Medulla oblongata (tissue), 1 donor: ENCODE measurements around the gene CELSR2.
"Not testable (repeated sequence)": the region's sequence is repeated elsewhere in the genome, so short reads cannot be mapped to it uniquely, and the experiment has no call there.

Source experiments
- DNase-seq: peaks from one replicate; pipeline ENCODE4 v3.0.0-alpha.2; 2015; ENCODE audit errors: extremely low spot score

CELSR2 gene

DNA sequence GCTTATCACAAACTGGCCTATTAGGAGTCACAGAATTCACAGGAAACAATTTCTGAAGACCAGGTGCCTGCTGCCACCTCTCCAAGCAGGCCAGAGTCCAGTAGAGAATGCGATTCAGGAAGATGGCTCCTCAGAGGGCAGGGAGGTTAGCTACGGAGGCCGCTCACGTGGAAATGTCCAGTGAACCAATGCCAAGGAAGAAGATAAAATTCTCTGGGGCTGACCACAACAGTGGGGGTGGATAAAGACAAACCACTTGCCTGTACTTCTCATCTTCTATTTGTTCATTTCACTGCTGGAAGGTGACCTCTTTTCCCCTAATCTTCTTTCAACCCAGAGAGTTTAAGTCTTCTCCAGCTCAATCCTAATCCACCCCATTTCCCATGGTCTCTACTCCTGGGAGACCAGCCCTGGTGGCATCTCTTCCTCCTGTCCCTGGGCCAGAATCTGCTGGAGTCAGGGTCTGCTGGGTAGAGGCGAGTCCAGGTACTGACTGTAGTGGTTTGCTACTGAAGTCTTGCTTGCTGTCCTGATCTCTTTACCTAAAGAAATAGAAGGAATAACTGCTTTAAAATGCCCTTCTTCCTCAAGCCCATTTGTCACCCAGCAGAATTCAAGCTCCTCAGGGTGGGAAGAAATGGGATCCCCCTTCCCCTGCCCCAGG, 30.4 kb downstream of the CELSR2 start:
- DNase-seq = no peak

DNA sequence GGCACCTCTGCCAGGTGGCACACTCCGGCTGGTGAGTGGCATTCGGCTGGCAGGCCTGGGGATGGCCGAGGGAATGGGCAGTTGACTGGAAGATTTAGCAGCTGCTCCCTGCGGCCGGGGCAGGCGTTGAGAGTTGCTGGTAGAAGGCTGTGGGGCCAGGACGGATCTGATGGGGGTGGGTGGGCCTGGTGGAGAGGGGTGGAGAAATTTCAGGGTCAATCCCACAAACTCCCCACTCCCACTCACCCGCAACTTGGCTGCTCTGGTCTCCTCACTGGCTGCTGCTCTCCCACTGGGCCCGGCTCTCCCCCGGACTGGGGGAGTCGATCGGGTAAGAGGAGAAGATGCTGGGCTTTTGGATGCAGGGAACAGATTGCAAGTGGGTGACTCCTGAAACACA, 31.5 kb downstream of the CELSR2 start:
- DNase-seq = no peak

DNA sequence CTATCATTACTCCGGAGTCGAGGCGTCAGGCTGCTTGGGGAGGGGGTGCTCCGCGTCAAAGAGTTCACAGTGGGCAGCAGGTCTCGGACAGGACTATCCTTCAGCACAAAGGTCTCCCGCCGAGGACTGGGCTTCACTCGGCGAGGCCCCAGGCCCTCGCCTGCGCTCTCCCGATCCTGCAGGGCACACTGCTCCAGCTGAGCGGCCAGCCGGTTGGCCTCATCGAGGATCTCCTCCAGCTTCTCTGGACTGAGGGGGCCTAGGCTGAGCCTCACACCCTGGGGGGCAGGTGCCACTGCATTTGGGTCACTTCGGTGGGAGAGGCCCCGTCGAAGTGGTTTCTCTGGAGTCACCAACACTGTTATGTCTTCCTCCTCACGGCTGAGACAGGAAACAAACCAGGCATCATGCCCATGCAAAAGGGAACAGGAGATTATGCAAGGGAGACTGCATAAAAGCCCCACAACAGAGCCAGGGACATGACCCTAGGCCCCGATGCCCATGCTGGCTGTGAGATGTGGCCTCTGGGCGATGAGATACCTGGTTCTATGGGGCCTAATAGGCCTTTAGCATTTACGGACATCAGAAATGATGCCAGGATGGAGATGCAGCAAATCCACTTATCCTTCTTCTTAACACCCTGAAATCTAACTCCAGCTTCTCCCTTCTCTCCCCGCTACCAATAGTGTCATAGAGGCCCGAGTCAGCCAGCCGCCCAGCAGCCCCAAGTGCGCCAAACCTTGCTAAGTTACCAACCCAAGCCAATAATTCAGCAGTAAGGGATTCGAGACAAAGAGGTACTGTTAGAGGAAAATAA, 32.5 kb downstream of the CELSR2 start:
- peak; percentile 70 for DNase-seq

DNA sequence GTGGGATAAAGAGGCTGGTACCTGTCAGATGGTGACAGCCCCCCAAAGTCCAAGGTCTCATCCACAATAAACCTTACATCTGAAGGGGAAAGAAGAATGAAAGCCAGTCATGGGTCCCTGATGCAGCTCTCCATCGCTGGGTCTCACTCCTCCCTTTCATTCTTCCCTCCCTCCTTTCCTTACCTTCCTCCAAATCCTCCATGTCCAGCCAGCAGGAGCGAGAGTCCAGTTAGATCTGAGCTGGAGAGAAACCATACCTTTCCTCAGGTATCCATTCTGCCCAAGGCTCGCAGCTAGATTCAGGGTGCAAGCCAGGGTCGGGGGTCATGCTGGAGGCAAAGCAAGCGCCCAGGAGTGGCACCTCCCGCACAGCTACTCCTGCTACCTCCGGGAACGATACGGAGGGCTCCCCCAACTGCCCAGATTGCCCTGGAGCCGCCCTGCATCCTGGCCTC, 33.2 kb downstream of the CELSR2 start:
- no peak for DNase-seq

DNA sequence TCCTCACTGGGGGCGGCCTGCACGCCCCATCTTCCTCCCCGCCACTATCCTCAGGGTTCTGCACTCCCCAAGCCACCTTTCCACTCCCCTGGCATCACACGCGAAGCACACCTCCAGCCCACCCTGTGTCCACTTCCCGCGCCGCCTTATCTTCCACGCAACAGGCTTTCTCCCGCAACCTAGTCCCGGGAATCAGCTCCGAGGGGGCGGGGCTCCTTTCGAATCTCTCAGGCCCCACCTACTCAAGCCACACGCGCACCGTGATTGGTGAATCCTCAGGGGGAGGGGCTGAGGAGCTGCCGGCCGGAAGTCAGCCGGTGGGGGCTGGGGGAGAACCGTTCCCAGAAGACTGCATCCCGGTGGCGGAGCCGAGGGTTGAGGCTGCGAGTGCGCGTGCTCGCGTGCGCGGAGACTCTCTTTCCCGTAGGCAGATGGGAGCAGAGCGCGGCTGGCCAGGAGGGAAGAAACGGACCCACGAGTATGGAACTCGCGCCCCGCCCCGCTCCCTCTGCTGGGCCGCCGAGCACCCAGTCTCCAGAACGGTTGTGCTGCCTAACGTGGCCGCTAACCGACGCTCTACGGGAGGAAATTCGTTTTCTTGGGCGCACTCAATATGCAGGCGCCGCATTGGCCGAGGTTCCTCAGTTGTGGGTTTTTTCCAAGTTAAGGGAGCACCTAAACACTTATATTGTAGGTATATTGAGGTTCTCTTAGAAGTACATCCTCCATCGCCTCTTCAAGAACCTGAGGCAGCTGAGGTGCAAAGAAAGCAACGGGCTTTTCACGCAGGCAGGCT, 33.8 kb downstream of the CELSR2 start, which contains the start of gene PSRC1:
Gene PSRC1 (minus strand): TSS at position 194 of the 796 bp plus-strand sequence.
- peak; percentile 99 for DNase-seq

DNA sequence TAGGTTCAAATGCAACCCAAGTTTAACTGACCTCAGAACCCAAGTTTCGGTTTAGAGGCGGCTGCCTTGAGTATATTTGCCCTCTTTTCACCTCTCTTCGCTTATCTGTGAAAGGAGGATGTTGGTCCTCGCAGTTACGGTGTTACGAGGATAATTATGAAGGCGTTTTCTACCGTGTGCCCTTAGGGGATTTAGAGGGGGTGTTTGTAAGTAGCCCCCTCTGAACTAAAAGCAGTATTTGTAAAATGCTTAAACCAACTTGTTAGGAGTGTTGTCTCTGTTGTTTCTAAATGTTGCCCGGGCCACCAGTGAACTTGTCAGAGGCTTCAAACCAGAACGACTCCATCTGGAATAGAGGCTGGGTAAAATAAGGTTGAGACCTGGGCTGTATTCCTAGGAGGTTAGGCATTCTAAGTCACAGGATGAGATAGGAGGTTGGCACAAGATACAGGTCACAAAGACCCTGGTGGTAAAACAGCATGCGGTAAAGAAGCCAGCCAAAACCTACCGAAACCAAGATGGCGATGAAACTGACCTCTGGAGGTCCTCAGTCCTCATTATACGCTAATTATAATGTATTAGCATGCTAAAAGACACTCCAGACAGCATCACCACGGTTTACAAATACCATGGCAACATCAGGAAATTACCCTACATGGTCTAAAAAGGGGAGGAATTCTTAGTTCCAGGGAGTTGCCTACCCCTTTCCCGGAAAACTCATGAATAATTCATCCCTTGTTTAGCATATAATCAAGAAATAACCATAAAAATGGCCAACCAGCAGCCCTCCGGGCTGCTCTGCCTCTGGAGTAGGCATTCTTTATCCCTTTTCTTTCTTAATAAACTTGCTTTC, 34.6 kb downstream of the CELSR2 start:
- DNase-seq = peak; percentile 48

DNA sequence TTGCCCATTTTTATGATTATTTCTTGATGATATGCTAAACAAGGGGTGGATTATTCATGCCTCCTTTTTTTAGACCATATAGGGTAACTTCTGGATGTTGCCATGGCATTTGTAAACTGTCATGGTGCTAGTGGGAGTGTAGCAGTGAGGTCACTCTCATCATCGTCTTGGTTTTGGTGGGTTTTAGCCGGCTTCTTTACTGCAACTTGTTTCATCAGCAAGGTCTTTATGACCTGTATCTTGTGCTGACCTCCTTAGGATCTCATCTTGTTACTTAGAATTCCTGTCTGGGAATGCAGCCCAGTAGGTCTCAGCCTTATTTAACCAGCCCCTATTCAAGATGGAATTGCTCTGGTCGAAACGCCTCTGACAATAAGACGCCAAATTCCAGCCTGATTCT, 37.4 kb downstream of the CELSR2 start:
- DNase-seq = not testable (repeated sequence)

DNA sequence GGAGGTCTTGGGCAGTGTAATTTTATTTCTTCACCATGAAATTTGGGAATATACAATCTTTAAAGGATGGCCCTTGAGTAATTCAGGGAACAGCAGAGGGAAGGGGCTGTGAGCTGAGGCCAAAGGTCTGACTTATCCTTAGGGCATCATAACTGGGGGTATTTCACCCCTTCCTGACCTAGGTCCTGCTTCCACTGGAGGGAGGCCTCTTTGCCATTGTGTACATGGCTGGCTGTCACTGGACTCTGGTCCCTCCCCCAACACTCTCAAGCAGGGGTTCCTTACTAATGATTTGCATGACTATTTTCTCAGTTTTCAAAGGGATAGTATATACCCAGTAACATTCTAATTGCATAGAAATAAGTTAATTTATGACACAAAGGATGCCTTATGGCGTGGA, 40.8 kb downstream of the CELSR2 start:
- no peak for DNase-seq

DNA sequence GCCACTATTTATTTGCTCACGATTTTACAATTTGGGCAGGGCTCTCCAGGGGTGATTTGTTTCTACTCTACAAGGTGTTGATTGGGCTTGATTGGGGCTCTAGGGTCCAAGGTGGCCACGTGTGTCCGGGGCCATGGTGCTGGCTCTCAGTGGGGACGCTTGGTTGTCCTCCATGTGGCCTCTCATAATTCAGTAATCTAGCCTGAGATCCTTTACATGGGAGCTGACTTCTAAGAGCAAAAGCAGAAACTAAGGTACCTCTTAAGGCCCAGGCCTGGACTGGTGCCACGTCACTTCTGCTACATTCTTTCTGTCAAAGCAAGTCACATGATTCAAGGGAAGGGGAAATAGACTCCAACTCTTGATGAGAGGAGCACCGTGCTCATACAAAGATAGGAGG, 41.7 kb downstream of the CELSR2 start:
- peak; percentile 88 for DNase-seq

DNA sequence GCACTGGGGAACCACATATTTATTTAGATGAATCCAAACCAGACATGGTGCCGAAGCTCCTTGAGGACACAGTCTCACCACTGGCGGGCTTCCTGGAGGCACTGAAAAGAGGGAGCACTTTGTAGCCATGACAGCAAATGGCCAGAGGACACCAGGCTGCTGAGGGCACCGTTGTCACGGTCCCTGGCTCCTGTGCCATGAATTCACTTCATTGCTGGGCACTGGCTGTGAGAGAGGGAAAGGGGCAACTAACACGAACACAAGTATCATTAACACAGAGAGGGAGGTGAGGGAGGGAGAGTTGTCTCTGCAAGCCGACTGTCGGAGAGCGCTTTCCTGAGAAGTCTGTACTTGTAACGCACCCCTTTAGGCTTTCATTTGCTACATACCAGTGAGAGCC, 43.0 kb downstream of the CELSR2 start:
- DNase-seq = no peak

DNA sequence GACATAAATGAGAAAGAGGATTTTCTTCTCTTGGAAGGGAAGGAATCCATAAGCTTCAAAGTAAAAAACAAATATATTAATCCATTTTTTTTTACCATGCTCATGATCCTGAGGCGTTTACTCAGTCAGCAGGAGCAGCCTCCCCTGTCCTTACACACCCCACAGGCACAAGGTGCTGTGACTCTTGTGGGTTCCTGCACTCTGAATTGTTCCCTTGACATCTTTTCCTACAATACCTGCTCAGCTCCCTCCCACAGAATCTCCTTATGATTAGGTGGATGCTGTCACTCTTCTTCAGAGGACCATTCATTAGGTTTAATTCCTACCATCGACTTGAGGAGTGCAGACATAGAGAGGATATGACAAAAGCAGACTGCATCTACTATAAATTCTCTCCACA, 43.7 kb downstream of the CELSR2 start:
- no peak for DNase-seq

DNA sequence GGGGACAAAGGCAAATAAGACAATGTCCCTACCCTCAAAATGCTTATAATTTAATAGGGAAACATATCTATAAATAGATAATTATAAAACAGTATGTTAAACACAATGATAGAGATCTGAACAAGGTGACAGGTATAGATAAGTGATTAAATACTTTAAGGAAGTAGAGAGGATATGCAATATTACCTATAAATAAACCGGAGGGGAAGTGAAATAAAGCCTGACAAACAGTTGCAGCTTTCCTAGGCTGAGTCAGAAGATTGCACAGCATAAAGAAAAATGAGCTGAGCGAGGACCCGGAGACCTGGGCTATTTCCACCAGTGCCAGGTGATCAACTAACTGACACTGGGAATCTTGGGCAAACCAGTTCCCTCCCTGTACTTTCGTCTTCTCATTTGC, 45.1 kb downstream of the CELSR2 start:
- DNase-seq = no peak

DNA sequence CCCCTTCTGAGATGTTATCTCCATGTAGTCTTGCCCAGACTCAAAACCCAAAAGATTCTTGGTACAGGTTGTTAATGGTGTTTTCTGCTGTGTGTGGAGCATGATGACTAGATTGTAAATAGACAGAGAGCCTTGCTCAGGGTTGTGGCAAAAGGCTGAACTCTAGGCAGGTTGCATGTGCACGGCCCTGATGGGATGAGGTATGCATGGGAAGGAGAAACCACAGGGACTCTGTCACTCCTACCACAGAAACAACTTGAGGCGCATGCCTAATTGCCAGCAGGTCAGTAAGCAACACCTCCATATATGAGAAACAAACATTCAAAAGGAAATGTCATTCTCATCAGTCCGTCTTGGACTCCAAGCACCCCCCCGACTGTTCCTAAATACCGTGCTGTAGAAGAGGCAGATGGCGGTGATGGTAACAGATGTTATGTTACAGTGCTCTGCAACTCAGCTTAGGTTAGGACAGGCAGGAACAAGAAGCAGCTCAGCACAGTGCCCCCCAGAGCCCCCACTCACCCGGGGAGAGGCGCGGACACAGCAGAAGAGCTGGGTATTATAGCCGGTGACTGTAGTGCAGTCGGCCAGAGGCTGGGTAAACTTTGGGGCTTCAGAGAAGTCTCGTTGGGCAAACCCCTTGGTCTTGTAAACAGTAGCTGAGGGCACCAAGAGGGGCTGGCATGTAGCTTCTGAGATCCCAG, 46.5 kb downstream of the CELSR2 start:
- no peak for DNase-seq

DNA sequence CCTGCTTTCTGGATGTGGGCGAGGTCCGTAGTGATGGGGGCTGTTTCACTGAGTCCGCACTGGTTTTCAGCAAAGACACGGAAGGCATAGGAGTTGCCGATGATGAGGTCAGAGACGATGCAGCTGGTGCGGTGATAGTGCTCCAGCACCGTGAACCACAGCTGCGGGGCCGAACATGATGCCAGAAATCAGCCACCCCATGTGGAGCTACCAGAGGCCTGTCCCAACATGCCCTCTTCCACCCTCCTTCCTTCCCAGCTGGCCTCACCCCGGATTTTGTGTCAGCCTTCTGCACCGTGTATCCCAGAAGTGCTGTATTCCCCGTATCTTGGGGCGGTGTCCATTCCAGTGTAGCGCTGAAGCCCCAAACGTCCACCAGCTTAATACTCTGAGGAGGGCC, 47.4 kb downstream of the CELSR2 start:
- DNase-seq = no peak

DNA sequence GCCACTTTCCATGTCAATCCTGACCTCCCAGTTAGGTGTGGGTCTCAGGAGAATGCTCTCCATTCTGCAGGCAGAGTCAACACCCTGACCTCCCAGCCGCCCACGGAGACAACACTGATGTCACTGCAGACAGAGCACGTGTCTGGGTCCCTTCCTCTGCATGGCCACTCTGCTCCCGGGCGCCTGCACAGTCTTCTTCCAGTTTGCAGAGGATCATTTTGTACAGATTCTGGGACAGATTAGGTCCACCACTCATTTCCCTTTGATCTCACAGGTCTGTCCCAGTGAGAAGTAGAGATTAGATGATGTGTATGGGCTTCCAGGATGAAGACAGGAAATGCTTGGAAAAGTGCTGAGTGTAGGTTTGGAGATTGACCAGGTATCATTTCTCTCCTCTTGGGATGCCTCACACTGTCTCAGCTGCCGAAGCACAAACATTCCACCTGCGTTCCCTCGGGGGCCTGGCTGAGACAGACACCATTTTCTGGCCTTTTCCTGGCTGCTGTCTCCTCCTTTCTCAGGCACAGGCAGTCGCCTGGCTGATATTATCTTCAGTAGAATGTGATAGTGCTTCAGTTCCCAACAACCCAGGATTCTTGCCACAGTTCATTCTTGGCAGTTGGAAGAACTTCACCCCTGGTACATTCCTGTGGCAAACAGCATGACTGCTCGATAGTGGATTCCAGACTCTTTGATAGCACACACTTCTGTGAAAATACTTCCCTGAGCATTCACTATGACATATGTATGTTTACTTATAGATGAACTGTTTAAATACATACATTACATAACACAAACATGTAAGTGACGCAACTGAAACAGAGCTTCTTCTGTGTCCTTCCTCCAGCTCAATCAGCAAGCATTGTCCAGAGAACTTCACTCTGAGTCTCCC, 49.6 kb downstream of the CELSR2 start:
- DNase-seq = peak; percentile 92

DNA sequence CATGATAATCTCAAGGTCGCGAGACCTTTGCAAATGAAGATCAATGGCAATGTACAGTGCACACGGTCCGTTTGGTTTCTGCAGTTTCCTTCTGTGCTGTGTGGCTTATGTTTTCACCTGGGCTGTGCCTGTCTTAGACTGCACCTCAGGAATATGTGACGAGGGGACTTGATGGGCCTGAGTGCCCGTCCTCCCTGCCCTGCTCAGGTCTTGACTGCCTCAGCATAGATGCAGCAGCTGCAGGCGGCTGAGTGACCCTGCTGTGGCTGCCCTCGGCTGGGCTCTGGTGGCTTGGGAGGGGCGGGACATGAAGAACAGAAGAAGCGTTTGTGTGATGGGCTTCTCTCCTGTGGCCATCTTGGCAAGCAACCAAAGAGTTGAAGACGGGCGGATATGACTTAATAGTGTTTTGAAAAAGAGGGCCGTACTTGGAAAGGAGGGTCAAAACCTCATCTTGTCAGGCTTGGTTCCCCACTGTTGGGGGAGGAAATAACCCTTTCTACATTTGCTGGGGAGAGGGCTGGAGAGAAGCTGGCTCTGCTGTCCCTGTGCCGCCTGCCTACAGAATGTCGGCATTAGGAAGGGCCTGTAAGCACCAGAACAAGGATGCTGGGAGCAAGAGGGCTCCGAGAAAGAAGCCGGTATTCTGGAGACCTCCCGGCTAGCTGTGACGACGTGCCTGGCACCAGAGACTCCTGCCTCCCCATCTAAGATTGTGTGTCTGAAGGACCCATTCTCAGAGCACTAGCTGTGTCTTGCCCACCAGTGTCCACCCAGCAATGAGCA, 50.4 kb downstream of the CELSR2 start:
- peak; percentile 96 for DNase-seq

DNA sequence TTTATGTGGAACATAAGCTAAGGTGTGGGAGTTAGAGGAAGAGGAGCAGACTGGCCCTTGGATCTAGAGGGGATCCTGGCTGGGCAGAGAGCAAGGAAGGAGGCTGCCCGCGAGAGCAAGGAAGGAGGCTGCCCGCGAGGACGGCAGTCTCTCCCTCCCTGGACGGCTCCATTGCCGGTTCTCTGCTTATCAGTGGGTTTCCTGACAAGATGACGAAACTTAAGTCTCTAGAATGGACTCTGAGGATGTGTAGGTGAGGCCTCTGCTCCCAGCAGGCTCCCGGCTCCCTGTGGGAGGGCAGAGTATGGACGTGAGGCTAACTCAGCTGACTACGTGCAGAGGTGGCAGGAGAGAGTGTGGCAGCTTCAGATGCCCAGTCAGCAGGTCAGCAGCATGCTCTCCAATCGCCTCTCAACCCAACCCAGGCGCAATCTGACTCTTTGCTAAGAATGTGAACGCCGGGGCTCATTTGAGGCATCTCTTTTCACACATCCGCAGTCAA, 51.4 kb downstream of the CELSR2 start:
- no peak for DNase-seq

DNA sequence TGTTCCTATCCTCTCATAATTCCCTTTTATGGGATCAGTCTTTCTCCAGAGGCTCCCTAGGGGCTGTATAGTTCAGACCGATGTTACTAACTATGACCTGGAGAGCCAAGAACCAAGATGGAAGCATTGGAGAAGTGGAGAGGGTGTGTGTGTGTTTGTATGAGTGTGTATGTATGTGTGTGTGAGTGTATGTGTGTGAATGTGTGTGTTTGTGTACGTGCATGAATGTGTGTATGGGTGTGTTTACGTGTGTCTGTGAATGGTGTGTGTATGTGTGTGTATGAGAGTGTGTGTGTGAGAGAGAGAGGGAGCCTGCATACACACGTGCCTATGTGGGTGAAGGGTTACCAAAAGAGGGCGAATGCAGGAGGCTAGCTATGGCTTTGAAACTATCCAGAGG, 52.5 kb downstream of the CELSR2 start:
- no peak for DNase-seq
